PC-3 (cell line): ENCODE results near the gene NLRP9. TPM values are rescaled to one million over a fixed set of nuclear protein-coding genes. Genes with fewer than 3 reads are reported as not detected.
"Not testable (repeated sequence)": the region's sequence is repeated elsewhere in the genome, so short reads cannot be mapped to it uniquely, and the experiment has no call there.

Source experiments
- ATAC-seq: fragments of 200-7000 bp; cut with Tn5 transposase; 2 replicates; pipeline ENCODE4 v1.9.1; 2020; ENCODE audit warnings: mild to moderate bottlenecking, moderate library complexity
- BruUV-seq: library from RNA; stranded (reverse); fragments of 400-500 nt; replicated peaks from 2 replicates; lab custom pipeline; 2021; lab: Mats Ljungman, UMichigan
- CTCF ChIA-PET: fragments of 300-600 bp; sonication (Branson Sonifier 250); formaldehyde crosslinking; loops from one replicate; lab custom pipeline; 2022; ENCODE audit warnings: antibody characterized with exemption; lab: Charles Lee
- POLR2A ChIA-PET: fragments of 300-600 bp; sonication (Branson Sonifier 250); formaldehyde crosslinking; loops from one replicate; lab custom pipeline; 2022; ENCODE audit warnings: antibody characterized with exemption; ENCODE audit not compliant: unreplicated experiment; lab: Charles Lee
- DNase-seq: peaks from one replicate; pipeline ENCODE4 v3.0.0-alpha.2; 2015
- H2AFZ ChIP-seq: fragments of 300-600 bp; sonication (generic); 2 replicates; pipeline ENCODE4 v1.6.0; 2016; ENCODE audit warnings: antibody characterized with exemption, low read length
- H3F3A ChIP-seq: fragments of 300-600 bp; sonication (generic); one replicate; pipeline ENCODE4 v1.6.0; 2017; ENCODE audit warnings: antibody characterized with exemption, low read length, control low read depth, mild to moderate bottlenecking; ENCODE audit not compliant: unreplicated experiment
- H3K27ac ChIP-seq: fragments of 300-600 bp; sonication (generic); 2 replicates; pipeline ENCODE4 v1.5.1; 2016; ENCODE audit warnings: mild to moderate bottlenecking, low read length
- H3K27me3 ChIP-seq: fragments of 300-600 bp; sonication (generic); 2 replicates; pipeline ENCODE4 v1.6.1; 2016; ENCODE audit warnings: low read length, mixed read lengths
- H3K36me3 ChIP-seq: fragments of 300-600 bp; sonication (generic); 2 replicates; pipeline ENCODE4 v1.6.1; 2016; ENCODE audit warnings: low read depth, mixed run types, low read length, mixed read lengths
- H3K4me1 ChIP-seq: fragments of 300-600 bp; sonication (generic); 2 replicates; pipeline ENCODE4 v1.5.1; 2016; ENCODE audit warnings: low read length; ENCODE audit not compliant: insufficient read depth
- H3K4me2 ChIP-seq: fragments of 300-600 bp; sonication (generic); 2 replicates; pipeline ENCODE4 v1.6.0; 2016; ENCODE audit warnings: low read length
- H3K4me3 ChIP-seq: fragments of 300-600 bp; sonication (generic); 2 replicates; pipeline ENCODE4 v1.5.1; 2016; ENCODE audit warnings: mild to moderate bottlenecking, low read length, mixed read lengths
- H3K79me2 ChIP-seq: fragments of 300-600 bp; sonication (generic); 2 replicates; pipeline ENCODE4 v1.6.1; 2017; ENCODE audit warnings: low read length, mixed read lengths
- H3K9ac ChIP-seq: fragments of 300-600 bp; sonication (generic); 2 replicates; pipeline ENCODE4 v1.6.0; 2016; ENCODE audit warnings: mild to moderate bottlenecking, low read length
- H3K9me2 ChIP-seq: fragments of 300-600 bp; sonication (generic); replicated peaks from 2 replicates; pipeline ENCODE4 v1.6.1; 2016; ENCODE audit warnings: mixed run types, low read length, mixed read lengths
- H3K9me3 ChIP-seq: fragments of 300-600 bp; sonication (generic); 2 replicates; pipeline ENCODE4 v1.6.1; 2016; ENCODE audit warnings: low read length, mixed read lengths
- H4K20me1 ChIP-seq: fragments of 300-600 bp; sonication (generic); 2 replicates; pipeline ENCODE4 v1.6.1; 2016; ENCODE audit warnings: low read length, mixed read lengths
- CTCF ChIP-seq: fragments of 300-600 bp; sonication (generic); conservative IDR thresholded peaks from 2 replicates; pipeline ENCODE4 v1.5.1; 2017; ENCODE audit warnings: antibody characterized with exemption, low read depth, mild to moderate bottlenecking, low read length
- EZH2 ChIP-seq: fragments of 300-600 bp; sonication (generic); IDR thresholded peaks from one replicate; pipeline ENCODE4 v1.6.1; 2017; ENCODE audit warnings: antibody characterized with exemption, mild to moderate bottlenecking, low read length; ENCODE audit not compliant: unreplicated experiment
- EZH2phosphoT487 ChIP-seq: fragments of 300-600 bp; sonication (generic); IDR thresholded peaks from 2 replicates; pipeline ENCODE4 v1.6.1; 2018; ENCODE audit warnings: mild to moderate bottlenecking, antibody characterized with exemption, low read length, borderline replicate concordance
- intact Hi-C: fragments of 100-400 bp; cut with micrococcal nuclease; formaldehyde crosslinking; loops from 2 replicates; pipeline ENCODE4 v1.9.0; 2023
- total RNA-seq: library from RNA; depleted of rRNA; stranded (reverse); fragments of >200 nt; gene quantifications from 2 replicates; pipeline ENCODE4 v1.2.3, GENCODE V29; 2014

The NLRP9 gene
- total RNA-seq, 1 experiment from 2014 or later = not detected

- Histone ChIP-seq H3K4me1 (no peaks in the 10 kb centered on the region), H3K4me2 (no peak overlapping the region), H3K9me3 (0 out of 2 replicates have a peak, but pooled peaks cover 7% of the 10 kb centered on the region), H3K36me3 (no peaks in the 10 kb centered on the region), H2AFZ (no peak overlapping the region), H3K27me3 (peaks cover 58% of the 10 kb centered on the region), H3K9me2 (no peaks in the 10 kb centered on the region), H4K20me1 (no peaks in the 10 kb centered on the region), H3F3A (no peaks in the 10 kb centered on the region), H3K27ac (no peak overlapping the region), H3K79me2 (no peaks in the 10 kb centered on the region), H3K9ac (no peak overlapping the region), H3K4me3 (no peak overlapping the region)
- ATAC-seq (no peak), DNase-seq (no peak)
- BruUV-seq = no TSS peak
- POLR2A ChIA-PET = no interaction called here
- intact Hi-C loops = no loop called here
- CTCF ChIA-PET = no interaction called here
- no peak for TF ChIP-seq CTCF
Observed at GRCh38 chr19:55723491-55723890, 14.7 kb downstream of the NLRP9 start.

GRCh38 chr19:55720801-55721200 lies 17.4 kb downstream of the NLRP9 start:
- intact Hi-C loops = no loop called here

GRCh38 chr19:55720214-55720746 lies 17.9 kb downstream of the NLRP9 start:
- no peak overlapping the region for H3K4me3 ChIP-seq
- BruUV-seq = no TSS peak
- peaks cover 62% of the 10 kb centered on the region for H3K27me3 ChIP-seq
- H3K9me2 ChIP-seq = no peaks in the 10 kb centered on the region
- no peak for ATAC-seq
- no peak for TF ChIP-seq EZH2
- TF ChIP-seq CTCF = no peak
- no peak for TF ChIP-seq EZH2phosphoT487
- H3K9ac ChIP-seq = no peak overlapping the region
- no peaks in the 10 kb centered on the region for H3K79me2 ChIP-seq
- ChIA-PET POLR2A (no interaction called here), CTCF (interaction anchor here (0.6 kb wide), 1 partner anchor 1740 kb away, joined by 7 read pairs; no protein-coding TSS in a partner anchor)
- H3K36me3 ChIP-seq = no peaks in the 10 kb centered on the region
- no peak for DNase-seq
- no peak overlapping the region for H3K27ac ChIP-seq
- H3F3A ChIP-seq = no peaks in the 10 kb centered on the region
- 0 out of 2 replicates have a peak, but pooled peaks cover 7% of the 10 kb centered on the region for H3K9me3 ChIP-seq
- no peaks in the 10 kb centered on the region for H4K20me1 ChIP-seq
- H3K4me1 ChIP-seq = no peaks in the 10 kb centered on the region
- H3K4me2 ChIP-seq = no peak overlapping the region
- no peak overlapping the region for H2AFZ ChIP-seq
- intact Hi-C loops = no loop called here

More at GRCh38 chr19:55720801-55721200, 17.4 kb downstream of the NLRP9 start:
- no peaks in the 10 kb centered on the region for H3K9me2 ChIP-seq
- H4K20me1 ChIP-seq = no peaks in the 10 kb centered on the region
- no peak overlapping the region for H3K9ac ChIP-seq
- no peak for ATAC-seq
- TF ChIP-seq EZH2phosphoT487 = no peak
- H3K79me2 ChIP-seq = no peaks in the 10 kb centered on the region
- H2AFZ ChIP-seq = no peak overlapping the region
- DNase-seq = no peak
- no peaks in the 10 kb centered on the region for H3K36me3 ChIP-seq
- H3K4me2 ChIP-seq = no peak overlapping the region
- ChIA-PET CTCF (no interaction called here), POLR2A (no interaction called here)
- H3K27ac ChIP-seq = no peak overlapping the region
- BruUV-seq = no TSS peak
- H3K4me1 ChIP-seq = no peaks in the 10 kb centered on the region
- peaks cover 59% of the 10 kb centered on the region for H3K27me3 ChIP-seq
- no peak overlapping the region for H3K4me3 ChIP-seq
- 0 out of 2 replicates have a peak, but pooled peaks cover 7% of the 10 kb centered on the region for H3K9me3 ChIP-seq
- no peaks in the 10 kb centered on the region for H3F3A ChIP-seq

- DNase-seq, BruUV-seq, POLR2A ChIA-PET, H3K27ac ChIP-seq, H3K36me3 ChIP-seq, H3K4me3 ChIP-seq, H2AFZ ChIP-seq, H4K20me1 ChIP-seq, H3F3A ChIP-seq, H3K9me2 ChIP-seq, H3K79me2 ChIP-seq, H3K4me1 ChIP-seq, intact Hi-C loops, CTCF ChIA-PET, ATAC-seq, H3K4me2 ChIP-seq, H3K9me3 ChIP-seq, H3K9ac ChIP-seq: not testable (repeated sequence)
- peaks cover 75% of the 10 kb centered on the region for H3K27me3 ChIP-seq
Observed at GRCh38 chr19:55717879-55718711, 20.1 kb downstream of the NLRP9 start.
